ENCODE data around the gene CRACR2A.

DNA sequence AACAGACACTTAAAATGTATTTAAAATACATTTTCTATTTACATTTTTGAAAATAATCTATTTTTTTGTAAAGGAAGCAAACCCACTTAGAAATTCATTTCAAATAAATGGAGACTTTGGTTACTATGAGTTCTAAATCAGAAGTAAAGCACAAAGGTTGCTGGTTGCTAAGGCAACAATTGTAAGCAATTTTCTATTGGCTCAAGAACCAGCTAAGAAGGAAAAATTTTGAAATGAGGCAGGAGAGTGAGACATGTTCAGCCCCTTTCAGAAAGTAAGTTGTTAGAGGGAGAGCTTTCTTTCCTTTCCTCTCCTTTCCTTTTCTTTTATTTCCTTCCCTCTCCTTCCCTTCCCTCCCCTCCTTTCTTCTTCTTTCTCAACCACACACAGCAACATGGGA is 181.2 kb downstream of the CRACR2A start:
- TF ChIP-seq, protein P1, sequence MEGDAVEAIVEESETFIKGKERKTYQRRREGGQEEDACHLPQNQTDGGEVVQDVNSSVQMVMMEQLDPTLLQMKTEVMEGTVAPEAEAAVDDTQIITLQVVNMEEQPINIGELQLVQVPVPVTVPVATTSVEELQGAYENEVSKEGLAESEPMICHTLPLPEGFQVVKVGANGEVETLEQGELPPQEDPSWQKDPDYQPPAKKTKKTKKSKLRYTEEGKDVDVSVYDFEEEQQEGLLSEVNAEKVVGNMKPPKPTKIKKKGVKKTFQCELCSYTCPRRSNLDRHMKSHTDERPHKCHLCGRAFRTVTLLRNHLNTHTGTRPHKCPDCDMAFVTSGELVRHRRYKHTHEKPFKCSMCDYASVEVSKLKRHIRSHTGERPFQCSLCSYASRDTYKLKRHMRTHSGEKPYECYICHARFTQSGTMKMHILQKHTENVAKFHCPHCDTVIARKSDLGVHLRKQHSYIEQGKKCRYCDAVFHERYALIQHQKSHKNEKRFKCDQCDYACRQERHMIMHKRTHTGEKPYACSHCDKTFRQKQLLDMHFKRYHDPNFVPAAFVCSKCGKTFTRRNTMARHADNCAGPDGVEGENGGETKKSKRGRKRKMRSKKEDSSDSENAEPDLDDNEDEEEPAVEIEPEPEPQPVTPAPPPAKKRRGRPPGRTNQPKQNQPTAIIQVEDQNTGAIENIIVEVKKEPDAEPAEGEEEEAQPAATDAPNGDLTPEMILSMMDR (IDR thresholded peaks at IDR 0.05): no peak
- no peak for TF ChIP-seq POLR2AphosphoS5 (IDR thresholded peaks at IDR 0.05; ENCODE audit: low read depth, low read length)

Data from Panc1 (cell line).